NCI-H2029 treated with DMSO at 0.1 percent for 48 hours (cell line): ENCODE data around the gene AP1S2.
A peak's percentile ranks its signal among the peaks of the same experiment; 100 is the strongest.
"Not testable (repeated sequence)": the region's sequence is repeated elsewhere in the genome, so short reads cannot be mapped to it uniquely, and the experiment has no call there.

ENCODE experiments used
- DNase-seq: peaks from one replicate; lab custom pipeline; 2025; lab: John Stamatoyannopoulos, UW

AP1S2 gene

DNA sequence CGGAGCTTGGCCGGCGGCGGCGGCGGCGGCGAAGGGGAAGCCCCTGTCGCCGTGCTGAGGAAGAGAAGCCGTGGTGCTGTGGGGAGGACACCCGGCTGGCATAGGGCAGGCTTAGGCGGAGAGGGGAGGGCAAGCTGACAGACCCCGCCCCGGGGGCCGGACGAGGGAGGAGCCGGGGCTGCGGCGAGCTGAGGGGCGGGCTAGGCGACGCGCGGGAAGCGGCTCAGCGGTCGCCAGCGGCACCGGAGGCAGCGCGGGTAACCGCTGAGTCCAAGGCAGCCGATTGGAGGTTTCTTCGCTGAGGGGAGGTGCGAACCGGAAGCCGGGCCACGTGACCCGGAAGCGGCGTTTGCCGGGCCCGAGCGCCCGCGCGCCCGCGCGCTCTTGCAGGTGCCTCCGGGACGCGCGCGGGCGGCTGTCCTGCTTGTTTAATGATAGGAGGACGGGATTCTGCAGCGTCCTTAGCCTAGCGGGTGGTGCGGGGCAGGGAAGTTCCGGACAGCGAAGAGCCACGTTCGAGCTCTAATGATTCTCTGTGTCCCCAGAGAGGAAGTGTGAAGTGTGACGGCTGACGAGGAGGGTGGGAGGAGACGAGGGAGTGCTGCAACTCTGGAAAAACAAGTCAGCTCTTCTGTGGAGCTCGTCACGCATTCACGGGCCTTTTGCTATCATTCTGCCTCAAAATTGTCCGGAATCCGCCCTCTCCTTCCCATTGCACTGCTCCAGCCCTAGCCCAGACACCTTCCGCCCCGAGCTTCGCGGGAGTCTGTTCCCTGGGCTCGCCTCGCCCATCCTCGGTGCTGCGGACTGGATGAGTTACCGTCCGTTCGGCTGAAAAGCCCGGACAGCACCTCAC lies at the start of gene AP1S2:
Gene AP1S2 (minus strand): TSS at position 102 of the 856 bp plus-strand sequence. CDS start 2,289 bp downstream, outside the sequence.
- DNase-seq: peak; percentile 26

DNA sequence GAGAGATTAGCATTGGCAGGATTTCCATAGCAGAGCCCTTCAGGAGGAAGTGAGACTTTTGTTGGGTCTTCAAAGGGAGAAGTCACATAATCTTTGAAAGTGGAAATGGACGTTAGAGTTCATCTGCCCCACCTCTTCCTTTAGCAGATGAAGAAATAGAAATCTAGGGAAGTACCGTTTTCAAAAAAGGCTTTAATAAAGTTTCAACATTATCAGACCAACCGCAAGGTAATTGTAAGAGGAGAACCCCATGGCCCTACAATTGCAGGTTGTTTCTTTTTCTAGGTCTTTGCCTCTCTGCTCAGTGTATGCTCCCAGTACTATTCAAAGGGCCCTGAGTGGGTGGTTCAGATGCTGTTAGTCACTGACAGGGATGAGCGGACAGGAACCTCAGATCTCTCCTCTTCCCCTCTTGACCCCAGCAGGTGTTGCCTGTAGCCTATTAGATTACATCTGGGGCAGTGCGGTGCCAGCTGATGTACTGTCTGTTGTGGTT lies 48.6 kb upstream of the AP1S2 start:
- DNase-seq: no peak

DNA sequence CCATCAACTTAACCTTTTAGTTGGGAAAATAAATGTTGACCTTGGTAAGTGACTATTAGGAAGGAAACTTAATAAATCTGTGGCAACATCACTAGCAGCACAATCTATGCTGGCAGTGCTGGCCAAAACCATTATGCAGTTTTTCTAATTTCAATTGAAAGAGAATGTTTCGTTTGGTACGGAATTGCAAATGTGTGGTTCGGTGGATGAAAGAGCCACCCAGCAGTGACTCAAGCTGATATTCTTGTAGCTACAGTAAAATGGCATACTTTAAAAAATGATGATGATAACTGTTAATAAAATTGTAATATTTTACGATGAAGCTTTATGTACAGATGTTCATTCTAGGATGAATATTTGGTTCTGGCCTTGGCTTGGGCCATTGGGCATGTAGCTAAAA lies 40.7 kb upstream of the AP1S2 start:
- no peak for DNase-seq

DNA sequence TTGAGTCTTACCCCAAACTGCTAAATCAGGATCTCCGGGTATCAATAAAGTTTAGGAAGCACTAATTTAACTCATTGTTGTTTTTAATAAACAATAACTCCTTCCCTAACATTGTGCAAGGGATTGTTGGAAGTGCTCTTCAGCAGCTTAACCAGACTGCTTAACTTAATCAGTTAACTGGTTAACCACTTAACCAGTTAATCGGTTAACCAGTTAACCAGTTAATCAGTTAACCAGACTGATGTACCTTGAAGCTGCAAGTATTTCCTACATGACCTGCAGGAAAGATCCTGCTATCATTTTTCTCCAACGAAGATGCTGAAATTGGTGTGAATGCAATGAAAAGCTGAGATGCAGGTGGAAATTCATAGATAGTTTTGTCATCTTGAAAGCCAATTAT lies 40.1 kb upstream of the AP1S2 start:
- no peak for DNase-seq

DNA sequence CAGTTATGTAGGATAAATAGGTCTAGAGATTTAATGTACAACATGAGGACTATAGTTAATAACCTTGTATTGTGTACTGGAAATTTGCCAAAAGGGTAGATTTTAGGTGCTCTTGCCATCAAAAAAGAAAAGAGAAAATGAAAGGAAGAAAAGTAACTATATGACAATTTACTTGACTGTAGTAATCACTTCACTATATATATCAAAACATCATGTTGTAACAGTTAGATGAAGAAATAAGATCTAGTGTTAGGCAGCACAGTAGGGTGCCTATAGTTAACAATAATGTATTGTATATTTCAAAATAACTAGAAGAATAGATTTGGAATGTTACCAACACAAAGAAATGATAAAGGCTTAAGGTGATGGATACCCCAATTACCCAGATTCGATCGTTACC lies 35.9 kb upstream of the AP1S2 start:
- DNase-seq: no peak

DNA sequence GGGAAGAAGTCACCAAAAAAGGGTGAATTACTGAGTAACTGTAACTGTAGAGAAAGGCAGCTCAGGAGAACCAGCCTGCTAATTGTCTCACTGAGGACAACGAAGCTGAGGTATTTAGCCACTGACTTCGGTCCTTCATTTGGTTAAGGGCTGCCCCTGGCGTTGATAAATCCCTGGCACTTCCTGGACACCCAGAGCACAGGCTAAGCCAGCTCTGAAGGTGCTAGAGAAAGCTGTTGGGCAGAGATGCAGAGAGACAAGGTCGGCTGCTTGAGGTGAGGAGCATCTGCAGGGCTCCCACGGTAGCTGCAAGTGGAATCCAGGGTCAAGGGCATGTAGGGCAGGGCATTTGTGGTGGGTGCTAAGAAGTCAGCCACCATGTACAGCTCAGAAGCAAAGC lies 33.4 kb upstream of the AP1S2 start:
- DNase-seq: no peak

DNA sequence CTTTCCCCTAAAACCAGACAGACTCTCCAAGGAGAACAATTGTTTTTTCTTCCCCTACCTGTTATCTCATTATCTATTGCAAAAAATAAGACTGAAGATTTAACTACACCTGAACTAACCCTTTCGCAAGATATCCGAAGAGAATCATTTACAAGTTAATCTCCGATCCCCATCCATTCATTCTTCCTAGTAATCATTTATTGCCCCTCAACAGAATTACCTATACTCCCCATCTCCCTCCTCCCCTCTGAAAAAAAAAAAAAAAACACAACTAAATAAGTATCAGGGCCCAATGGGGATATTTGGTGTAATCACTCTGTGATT lies 28.9 kb upstream of the AP1S2 start:
- no peak for DNase-seq

DNA sequence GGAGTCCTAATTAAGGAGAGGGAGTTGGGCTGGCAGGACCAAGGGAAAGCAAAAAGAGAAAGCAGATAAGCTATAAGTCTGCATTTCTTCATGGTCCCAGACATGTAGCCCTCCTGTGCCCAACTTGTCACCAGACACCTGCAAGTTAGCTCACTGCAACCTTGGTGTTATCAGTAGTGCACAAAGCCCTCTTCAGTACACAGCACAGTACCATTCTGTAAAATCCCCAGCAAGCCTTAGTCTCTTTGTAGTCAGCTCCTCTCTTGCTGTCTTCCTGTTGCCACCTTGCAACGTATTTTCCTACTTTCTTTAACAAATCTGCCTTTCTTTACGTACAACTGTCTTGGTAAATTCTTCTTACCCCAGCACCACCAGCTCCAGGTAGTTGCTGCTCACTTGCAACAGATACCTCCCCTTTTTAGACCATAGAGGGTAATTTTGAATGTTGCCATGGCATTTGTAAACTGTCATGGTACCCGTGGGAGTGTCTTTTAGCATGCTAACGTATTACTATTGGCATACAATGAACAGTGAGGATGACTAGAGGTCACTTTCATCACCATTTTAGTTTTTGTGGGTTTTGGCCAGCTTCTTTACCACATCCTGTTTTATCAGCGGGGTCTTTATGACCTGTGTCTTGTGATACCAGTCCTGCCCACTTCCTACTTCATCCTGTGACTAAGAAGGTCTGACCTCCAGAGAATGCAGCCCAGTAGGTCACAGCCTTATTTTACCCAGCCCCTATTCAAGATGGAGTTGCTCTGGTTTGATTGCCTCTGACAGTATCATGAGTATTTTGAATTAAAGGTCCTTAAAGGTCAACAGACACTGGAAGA lies 28.3 kb upstream of the AP1S2 start:
- no peak for DNase-seq

DNA sequence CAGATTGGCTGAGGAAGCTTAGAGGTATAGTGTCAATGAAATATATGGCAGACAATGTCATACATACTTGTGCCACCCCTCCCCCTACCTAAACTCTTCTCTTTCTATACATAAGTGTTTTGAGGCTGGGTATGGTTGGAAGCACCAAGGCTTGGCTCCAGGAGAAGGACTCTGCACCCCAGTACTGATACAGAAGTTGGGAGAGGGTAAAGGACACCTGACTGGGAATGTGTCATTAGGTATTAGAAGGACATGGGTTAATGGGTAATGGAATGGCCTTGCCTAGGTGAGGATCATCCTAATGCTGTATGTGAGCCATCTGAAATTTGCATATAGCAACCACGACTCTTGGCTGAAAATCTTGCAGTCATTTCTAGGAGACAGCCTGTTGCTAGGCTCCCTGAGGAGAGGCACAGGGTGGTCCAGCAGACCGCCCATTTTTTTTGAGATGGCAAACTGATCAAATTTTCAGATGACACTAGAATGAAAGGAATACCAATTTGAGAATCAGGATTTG lies 26.8 kb upstream of the AP1S2 start:
- no peak for DNase-seq

DNA sequence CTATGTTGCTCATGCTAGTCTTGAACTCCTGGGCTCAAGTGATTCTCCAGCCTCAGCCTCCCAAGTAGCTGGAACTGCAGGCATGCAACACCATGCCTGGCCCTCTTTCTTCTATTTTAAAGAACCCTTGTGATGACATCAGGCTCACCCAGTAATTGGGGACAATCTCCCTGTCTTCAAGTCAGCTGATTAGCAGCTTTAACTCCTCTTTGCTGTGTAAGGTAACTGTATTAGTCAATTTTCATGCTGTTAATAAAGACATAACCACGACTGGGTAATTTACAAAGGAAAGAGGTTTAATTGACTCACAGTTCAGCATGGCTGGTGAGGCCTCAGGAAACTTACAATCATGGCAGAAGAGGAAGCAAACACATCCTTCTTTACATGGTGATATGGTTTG lies 23.3 kb upstream of the AP1S2 start:
- DNase-seq: not testable (repeated sequence)

DNA sequence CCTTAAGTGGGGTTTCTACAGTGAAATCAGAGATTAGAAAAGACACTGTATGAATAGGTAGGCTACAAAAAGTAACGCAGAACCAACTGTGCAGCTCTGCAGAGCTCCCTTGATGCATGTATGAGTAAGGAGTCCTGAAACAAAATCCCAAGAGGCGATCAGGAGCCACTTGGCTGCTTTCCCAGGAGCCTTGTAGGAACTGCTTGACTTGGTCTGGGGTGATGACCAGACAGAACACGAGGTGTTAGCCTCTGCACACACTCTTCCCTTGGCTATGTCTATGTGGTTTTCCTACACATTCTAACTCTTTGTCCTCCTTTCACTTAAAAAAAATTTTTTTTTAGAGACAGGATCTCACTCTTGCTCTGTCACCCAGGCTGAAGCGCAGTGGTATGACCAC lies 22.8 kb upstream of the AP1S2 start:
- DNase-seq: no peak

DNA sequence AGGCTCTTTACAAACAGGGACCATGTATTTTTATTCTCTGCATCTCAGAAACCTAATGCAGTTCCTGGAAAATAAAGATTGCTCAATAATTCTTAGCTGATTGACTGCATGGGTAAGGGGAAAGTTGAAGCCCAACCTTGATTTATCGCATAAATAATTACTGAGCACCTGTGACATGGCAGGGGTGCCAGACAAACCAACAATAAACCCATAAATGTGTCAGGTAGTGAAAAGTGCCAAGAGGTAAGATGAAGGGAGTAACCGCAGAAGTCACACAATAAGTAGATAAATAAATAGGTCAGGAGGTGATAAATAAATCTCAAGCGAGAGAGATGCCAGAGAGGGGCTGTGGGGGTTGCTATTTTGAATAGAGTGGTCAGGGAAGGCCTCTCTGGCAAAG lies 20.1 kb upstream of the AP1S2 start:
- DNase-seq: no peak

DNA sequence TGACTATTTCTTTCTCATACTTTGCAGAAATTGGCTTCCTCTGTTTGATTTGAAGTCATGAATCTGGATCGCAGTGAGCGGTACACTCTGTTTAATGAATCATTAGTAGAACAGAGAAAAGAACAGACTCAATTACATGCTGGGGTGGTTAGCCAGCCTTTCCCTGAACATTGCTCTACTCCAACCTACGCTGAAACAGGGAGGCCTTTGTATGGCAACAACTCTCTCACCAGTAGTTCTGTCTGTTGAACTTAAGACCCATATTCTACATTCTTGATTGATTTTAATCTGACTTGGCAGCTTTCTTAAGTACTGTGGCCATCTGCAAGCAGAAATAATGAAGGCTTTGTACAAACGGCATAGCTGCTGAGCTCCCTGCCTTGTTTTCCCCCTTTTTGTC lies 19.0 kb upstream of the AP1S2 start:
- no peak for DNase-seq

DNA sequence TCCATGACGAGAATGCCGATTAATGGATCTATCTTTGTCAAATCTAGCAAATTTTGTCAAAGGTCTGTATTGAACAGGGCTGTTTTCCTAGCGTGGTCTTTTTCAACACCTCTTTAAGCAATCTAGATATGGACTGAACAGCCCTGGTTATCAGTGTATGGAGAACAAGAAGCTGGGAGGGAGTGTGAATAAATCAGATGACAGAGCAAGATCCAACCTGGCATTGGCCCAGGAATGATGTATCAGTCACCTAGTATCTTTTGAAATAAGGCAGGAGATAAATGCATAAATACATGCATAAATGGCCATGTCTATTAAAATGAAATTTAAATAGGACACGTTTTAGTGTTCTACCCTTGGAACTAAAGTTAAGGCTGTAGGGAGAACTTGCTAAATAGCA lies 15.7 kb upstream of the AP1S2 start:
- DNase-seq: no peak

DNA sequence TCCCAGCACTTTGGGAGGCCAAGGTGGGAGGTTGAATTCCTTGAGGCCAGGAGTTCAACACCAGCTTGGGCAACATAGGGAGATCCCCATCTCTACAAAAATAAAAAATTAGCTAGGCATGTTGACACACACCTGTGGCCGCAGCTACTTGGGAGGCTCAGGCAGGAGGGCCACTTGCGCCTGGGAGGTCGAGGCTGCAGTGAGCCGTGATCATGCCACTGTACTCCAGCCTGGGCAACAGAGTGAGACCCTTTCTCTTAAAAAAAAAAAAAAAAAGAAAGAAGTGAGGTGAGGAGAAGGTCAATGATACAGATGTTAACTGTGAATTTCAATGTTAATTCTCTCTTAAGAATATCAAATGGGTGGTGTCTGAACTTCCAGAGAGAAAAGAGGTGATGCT lies 15.1 kb upstream of the AP1S2 start:
- no peak for DNase-seq

DNA sequence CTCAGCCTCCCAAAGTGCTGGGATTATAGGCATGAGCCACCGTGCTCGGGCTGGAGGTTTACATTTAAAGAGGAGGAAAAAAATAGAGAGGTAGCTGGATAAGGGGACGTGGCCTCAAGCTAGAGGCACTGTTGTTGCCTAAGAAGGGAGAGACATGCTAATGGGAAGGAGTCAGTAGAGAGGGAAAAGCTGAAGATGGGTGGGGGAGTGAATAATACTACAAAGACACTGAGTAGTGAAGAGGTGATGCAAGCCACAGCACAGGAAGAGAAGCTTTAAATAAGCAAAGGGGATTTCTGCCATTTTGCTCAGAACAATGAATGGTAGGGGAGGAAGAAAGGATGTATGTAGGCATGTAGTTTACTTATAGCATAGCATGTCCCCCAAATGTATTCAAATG lies 11.5 kb upstream of the AP1S2 start:
- no peak for DNase-seq

DNA sequence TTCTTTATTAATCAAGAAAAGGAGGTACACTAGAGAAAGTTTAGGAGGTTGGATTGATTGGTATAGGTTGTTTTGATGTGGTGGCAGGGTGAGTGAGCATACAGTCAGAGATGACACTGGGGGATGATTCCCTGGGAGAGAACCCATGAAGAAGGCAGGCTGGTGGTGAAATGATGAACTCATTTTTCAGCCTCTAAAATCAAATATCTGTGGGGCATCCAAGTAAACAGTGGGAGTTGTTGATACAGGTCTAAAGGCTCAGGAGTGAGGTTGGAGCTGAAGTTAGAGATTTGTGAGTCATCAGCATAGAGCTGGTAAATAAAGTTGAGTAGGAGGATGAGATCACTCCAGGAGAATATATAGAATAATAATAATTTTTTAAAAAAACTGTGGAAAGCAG lies 10.0 kb upstream of the AP1S2 start:
- DNase-seq: no peak

DNA sequence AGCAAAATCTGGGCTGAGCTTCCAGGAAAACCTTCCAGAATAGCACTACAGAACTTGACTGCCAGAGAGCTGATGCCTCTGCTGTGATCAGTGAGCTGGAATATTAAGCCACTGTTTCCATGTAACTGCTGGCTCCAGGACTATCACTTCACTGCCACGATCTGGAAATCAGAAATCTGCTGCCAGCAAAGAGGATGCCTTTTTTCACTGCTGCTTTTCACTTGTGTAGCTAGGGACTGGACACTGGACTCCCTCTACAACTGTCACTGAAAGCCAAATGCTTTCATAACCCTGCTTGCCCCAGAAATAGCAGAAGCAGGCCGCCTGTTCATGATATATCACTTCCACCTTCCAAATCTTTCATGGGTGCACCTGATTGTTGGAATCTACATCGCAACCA lies 9.4 kb upstream of the AP1S2 start:
- DNase-seq: no peak

DNA sequence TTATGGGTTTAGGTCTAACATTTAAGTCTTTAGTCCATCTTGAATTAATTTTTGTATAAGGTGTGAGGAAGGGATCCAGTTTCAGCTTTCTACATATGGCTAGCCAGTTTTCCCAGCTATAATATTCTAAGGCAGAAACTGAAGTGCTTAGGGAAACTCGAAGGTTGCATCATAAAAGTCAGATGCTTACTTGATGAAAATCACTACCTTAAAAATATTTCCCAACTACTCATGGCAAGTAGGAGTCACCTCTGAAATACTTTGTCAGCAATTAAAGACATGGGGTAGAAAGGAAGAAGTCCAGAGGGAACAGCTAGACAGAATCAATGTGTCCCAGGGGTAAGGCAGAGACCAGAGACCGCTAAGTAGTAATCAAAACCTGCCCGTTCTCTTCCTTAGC lies 6.3 kb upstream of the AP1S2 start:
- no peak for DNase-seq

DNA sequence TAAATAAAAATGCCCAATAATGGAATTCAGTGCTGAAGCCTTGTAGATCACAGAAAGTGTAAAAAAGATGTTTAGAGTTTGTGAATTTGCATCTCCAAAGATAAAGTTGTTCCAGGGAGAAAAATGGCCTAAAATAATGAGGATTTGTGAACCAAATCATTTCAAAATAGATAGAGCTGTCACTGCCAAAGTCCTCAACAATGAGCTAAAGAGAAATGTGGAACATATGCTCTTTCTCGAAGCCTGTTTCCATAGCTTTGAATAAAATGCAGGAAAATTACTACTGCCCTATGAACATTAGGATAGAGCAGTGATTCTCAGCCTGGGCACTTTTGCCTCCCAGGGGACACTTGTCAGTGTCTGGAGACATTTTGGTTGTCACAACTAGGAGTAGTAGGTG lies 3.4 kb upstream of the AP1S2 start:
- no peak for DNase-seq

DNA sequence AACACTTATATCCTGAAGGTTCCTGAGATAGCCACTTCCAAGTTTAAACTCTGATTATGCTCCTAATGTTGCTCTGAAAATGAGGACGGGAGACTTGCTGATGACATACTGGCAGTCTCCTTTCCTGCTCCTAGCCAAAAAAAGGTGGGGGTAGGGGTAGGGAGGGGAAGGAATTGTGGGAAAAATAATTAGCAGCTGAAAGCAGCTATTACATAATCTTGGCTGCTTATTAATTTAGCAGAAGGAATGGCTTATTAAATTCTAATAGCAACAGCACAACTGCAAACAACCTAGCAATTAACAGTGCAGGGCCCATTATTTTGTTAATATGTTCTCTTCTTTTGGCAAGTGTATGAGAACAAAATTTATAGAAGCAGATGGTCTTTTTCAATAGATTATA lies 2.0 kb upstream of the AP1S2 start:
- no peak for DNase-seq

DNA sequence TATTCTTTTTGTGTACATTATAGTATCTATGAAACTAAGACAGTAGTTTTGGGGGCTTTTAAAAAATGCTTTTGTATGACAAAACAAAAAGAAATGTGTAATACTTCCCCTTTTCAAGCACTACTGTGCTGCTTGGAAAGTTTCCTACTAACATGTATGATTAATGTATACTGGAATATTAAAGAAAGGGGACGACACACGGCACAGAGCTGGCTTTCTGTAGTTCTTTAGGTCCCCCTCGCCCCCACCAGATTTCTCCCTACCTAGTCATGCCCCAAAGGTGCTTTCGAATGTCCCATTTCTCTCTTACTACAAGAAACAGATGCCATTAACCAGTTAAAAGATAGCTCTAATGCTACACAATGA lies 1.6 kb upstream of the AP1S2 start:
- DNase-seq: no peak

DNA sequence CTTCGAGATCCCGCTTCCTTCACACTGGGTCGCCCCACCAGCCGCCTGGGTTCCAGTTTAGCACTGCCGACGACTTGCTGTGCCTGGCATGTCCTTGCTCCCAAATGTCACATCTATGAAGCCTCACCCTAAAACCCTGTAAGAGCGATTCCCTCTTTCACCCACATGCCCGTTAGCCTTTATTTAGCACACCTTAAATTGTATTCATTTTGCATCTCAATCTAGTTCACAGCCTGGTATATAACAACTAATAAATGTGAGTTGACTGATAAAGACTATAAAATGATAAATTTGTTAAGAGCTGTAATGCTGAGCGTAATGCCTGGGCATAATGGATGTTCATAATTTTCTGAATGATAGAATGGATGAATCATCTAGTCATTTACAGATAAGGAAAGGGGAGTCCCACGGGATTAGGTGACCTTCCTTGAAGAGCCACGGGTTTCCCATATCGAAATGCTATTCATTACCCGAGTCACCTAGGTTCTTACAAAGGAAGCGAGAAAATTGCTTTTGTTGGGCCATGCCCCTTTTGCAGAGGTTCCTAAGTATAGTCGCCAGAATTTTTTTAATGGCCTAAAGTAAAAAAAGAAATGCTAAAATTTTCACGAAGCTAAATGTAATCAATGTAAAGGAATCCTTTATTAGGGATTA lies 1.1 kb upstream of the AP1S2 start:
- no peak for DNase-seq
